Tibial nerve (tissue), 4 donors: ENCODE measurements around the gene FAM216B.

Source experiments
- EP300 ChIP-seq, 2 donors: sonication (generic); formaldehyde crosslinking; IDR thresholded peaks; one replicate each; pipeline ENCODE4 v1.6.1; 2017; ENCODE audit warnings: antibody characterized with exemption in 2 of 2, mild to moderate bottlenecking in 1 of 2
- POLR2A ChIP-seq, 2 donors: fragments of 450-650 bp; IDR thresholded peaks; one replicate each; pipeline ENCODE4 v1.6.1; 2017; ENCODE audit warnings: antibody characterized with exemption in 2 of 2, mild to moderate bottlenecking in 2 of 2, moderate library complexity in 2 of 2
- TF ChIP-seq, protein P1 (sequence below), 5 experiments: fragments of 200-600 bp in 3 of 5; fragments of 450-650 bp in 2 of 5; sonication (generic) in 3 of 5; IDR thresholded peaks; one replicate each; pipeline ENCODE4 v1.5.1; 2016 to 2019; ENCODE audit warnings: antibody characterized with exemption in 5 of 5, mild to moderate bottlenecking in 3 of 5, moderate library complexity in 2 of 5

DNA sequence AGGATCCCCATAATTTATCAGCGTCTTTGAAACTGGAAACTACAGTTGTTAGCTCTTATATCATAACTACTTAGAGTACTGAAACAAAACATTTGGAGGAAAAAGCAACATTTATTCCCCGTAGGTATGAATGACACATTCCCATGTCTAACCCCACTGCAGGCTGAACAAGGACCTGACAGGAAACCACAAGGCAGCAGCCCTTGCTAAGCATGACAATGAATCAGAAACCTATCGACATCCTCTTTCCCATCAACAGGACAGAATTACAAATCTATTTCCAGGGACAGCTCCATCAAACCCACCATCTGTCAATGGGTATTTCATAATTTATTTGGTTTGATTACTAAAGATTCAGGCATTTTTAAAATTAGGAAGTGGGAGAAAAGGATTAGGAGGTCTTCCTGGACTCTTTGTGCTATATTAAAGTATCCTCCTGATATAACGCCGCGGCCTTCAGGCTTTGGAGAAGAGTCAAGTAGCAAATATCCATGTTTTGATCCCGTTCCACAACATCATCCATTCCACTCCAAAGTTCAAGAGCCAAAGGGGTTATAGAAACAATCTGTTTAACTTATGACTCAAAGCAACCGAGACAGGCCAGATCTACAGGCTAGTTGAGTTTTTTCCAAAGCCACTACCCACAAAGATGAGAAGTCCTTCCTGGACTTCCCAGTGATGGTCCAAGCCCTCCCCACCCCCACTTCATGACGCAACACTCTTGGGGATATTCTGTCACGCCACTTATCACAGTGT lies 51.1 kb downstream of the FAM216B start:
- TF ChIP-seq, protein P1, sequence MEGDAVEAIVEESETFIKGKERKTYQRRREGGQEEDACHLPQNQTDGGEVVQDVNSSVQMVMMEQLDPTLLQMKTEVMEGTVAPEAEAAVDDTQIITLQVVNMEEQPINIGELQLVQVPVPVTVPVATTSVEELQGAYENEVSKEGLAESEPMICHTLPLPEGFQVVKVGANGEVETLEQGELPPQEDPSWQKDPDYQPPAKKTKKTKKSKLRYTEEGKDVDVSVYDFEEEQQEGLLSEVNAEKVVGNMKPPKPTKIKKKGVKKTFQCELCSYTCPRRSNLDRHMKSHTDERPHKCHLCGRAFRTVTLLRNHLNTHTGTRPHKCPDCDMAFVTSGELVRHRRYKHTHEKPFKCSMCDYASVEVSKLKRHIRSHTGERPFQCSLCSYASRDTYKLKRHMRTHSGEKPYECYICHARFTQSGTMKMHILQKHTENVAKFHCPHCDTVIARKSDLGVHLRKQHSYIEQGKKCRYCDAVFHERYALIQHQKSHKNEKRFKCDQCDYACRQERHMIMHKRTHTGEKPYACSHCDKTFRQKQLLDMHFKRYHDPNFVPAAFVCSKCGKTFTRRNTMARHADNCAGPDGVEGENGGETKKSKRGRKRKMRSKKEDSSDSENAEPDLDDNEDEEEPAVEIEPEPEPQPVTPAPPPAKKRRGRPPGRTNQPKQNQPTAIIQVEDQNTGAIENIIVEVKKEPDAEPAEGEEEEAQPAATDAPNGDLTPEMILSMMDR (IDR thresholded peaks at IDR 0.05): no peak
- TF ChIP-seq POLR2A (IDR thresholded peaks at IDR 0.05): no peak
- TF ChIP-seq EP300 (IDR thresholded peaks at IDR 0.05): no peak
